ENCODE measurements around the gene OXLD1. TPM values are rescaled to one million over a fixed set of nuclear protein-coding genes. Genes with fewer than 3 reads are reported as not detected.

Gene OXLD1
- total RNA-seq, 2 experiments from 2014 or later, result 48.5 to 52.3 TPM

GRCh38 chr17:81687770-81688541, 21.6 kb upstream of the OXLD1 start:
- DNase-seq (no peak), ATAC-seq (no peak)
- no peak overlapping the region for H3K4me3 Mint-ChIP-seq
- no peaks in the 10 kb centered on the region for H3K9me3 Mint-ChIP-seq (ENCODE audit: insufficient read depth)
- peaks cover 24% of the 10 kb centered on the region for H3K4me1 Mint-ChIP-seq (ENCODE audit: low read depth)
- POLR2A ChIA-PET, result interaction anchor here (1.0 to 1.5 kb wide), 2 partner anchors 9 to 15 kb away, joined by 3 to 9 read pairs; partner anchors contain the start of gene MRPL12
- CTCF ChIA-PET, result no interaction called here
- H3K27ac Mint-ChIP-seq, result no peak overlapping the region
- no peaks in the 10 kb centered on the region for H3K27me3 Mint-ChIP-seq (ENCODE audit: low read depth)
- peaks cover 62% of the 10 kb centered on the region for H3K36me3 Mint-ChIP-seq (ENCODE audit: low read depth)

DNA sequence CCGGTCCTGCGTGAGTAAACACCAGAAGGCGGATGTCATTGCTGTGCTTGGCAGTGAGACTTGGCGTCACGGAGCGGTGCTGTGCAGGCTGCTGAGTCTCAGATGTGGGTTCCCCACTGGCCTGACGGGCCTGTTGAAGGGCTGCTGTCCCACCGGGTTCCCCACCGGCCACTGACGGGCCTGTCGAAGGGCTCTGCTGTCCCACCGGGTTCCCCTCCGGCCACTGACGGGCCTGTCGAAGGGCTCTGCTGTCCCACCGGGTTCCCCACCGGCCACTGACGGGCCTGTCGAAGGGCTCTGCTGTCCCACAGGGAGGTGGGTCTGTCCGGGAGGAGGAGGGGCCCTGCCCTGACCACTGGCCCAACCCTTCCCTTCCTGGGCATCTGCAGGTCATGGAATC, 20.2 kb upstream of the OXLD1 start:
- no peak overlapping the region for H3K4me3 Mint-ChIP-seq
- POLR2A ChIA-PET, result interaction anchor here (1.4 to 4.7 kb wide), 2 partner anchors 17 to 20 kb away, joined by 4 to 50 read pairs; partner anchors contain the start of genes CCDC137, MRPL12 and OXLD1
- H3K9me3 Mint-ChIP-seq (ENCODE audit: insufficient read depth), result no peaks in the 10 kb centered on the region
- H3K27ac Mint-ChIP-seq, result no peak overlapping the region
- peaks cover 34% of the 10 kb centered on the region for H3K4me1 Mint-ChIP-seq (ENCODE audit: low read depth)
- no peak for ATAC-seq
- no peaks in the 10 kb centered on the region for H3K27me3 Mint-ChIP-seq (ENCODE audit: low read depth)
- no peak for DNase-seq
- CTCF ChIA-PET, result no interaction called here
- H3K36me3 Mint-ChIP-seq (ENCODE audit: low read depth), result peaks cover 55% of the 10 kb centered on the region

DNA sequence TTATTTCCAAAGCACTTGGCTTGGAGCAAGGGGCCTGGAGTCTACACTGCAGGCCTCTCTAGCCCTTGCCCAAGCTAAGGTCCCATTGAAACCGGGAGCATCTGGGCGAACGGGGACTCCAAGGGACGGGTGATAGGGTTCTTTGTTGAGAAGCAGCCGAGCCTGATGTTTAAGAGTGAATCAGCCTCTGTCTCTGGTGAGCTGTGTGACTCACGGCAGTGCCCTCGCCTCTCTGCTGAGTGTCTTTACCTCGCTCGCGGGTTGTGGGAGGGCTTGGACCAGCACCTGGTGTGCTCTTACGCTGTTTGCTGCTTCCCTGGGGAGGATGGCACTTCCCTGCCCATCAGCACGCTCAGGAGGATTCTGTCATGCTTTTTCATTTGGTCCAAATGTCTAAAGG, 18.7 kb upstream of the OXLD1 start:
- no peak for ATAC-seq
- Mint-ChIP-seq H3K4me3 (peak overlapping the region; percentile 88), H3K27me3 (ENCODE audit: low read depth) (no peaks in the 10 kb centered on the region), H3K36me3 (ENCODE audit: low read depth) (peaks cover 53% of the 10 kb centered on the region), H3K9me3 (ENCODE audit: insufficient read depth) (no peaks in the 10 kb centered on the region), H3K27ac (peak overlapping the region; percentile 77), H3K4me1 (ENCODE audit: low read depth) (peaks cover 37% of the 10 kb centered on the region)
- ChIA-PET CTCF (interaction anchor here (2.2 kb wide), 1 partner anchor 18 kb away, joined by 12 read pairs; the partner anchor contains the start of gene MRPL12), POLR2A (interaction anchor here (0.6 to 4.7 kb wide), 3 partner anchors 18 to 360 kb away, joined by 8 to 50 read pairs (median 18); partner anchors contain the start of genes CCDC137, MRPL12 and OXLD1)
- DNase-seq, result peak; percentile 42

DNA sequence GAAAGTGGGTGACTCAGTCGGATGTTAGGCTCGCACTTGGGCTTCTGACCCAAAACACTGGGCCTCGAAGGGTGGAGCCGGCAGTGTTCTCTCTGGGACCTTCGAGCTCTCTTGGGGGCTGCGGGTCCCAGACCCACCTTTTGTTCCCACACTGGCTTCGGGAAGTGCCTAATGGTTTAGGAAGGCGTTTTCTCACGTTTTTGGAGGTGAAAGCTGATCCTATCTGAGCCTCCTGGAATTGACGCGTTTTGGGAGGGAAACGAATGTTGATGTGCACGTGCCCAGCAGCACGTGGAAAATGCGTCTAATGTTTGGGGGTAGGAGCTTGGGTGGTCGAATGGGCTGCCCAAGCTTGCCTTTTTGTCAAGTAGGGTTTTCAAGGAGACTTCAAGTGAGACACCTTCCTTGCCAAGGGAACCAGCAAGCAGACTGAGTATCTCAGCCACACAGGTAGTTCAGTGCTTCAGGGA, 18.1 kb upstream of the OXLD1 start:
- ChIA-PET CTCF (interaction anchor here (1.3 to 2.2 kb wide), 3 partner anchors 9 to 78 kb away, joined by 3 to 12 read pairs (median 3); partner anchors contain the start of gene MRPL12), POLR2A (interaction anchor here (1.2 to 4.7 kb wide), 4 partner anchors 9 to 27 kb away, joined by 4 to 50 read pairs (median 11); partner anchors contain the start of genes CCDC137, MRPL12 and OXLD1)
- H3K27ac Mint-ChIP-seq, result peak overlapping the region; percentile 77
- DNase-seq (peak; percentile 33), ATAC-seq (no peak)
- peak overlapping the region; percentile 88 for H3K4me3 Mint-ChIP-seq
- no peaks in the 10 kb centered on the region for H3K27me3 Mint-ChIP-seq (ENCODE audit: low read depth)
- H3K36me3 Mint-ChIP-seq (ENCODE audit: low read depth), result peaks cover 47% of the 10 kb centered on the region
- H3K9me3 Mint-ChIP-seq (ENCODE audit: insufficient read depth), result no peaks in the 10 kb centered on the region
- peaks cover 34% of the 10 kb centered on the region for H3K4me1 Mint-ChIP-seq (ENCODE audit: low read depth)

GRCh38 chr17:81683584-81684441, 17.4 kb upstream of the OXLD1 start, which contains the start of the genes ARL16 and HGS:
Gene ARL16 (minus strand): TSS chr17:81683797. CDS start chr17:81683753, 44 bp downstream.
Gene HGS (plus strand): TSS chr17:81684011. CDS start chr17:81684067, 56 bp downstream.
- Mint-ChIP-seq H3K27me3 (ENCODE audit: low read depth) (no peaks in the 10 kb centered on the region), H3K9me3 (ENCODE audit: insufficient read depth) (no peaks in the 10 kb centered on the region), H3K27ac (peak within 1 kb of the TSS; percentile 90), H3K4me3 (peak within 1 kb of the TSS; percentile 88), H3K4me1 (ENCODE audit: low read depth) (peaks cover 34% of the 10 kb centered on the region), H3K36me3 (ENCODE audit: low read depth) (peaks cover 41% of the 10 kb centered on the region)
- DNase-seq, result peak; percentile 98
- ChIA-PET CTCF (interaction anchor here (0.8 to 2.2 kb wide), 6 partner anchors 10 to 171 kb away, joined by 3 to 12 read pairs (median 3); partner anchors contain the start of gene MRPL12), POLR2A (interaction anchor here (0.6 to 4.7 kb wide), 10 partner anchors 10 to 141 kb away, joined by 3 to 50 read pairs (median 4); partner anchors contain the start of genes CCDC137, MRPL12 and OXLD1)
- ATAC-seq, result peak; percentile 99

DNA sequence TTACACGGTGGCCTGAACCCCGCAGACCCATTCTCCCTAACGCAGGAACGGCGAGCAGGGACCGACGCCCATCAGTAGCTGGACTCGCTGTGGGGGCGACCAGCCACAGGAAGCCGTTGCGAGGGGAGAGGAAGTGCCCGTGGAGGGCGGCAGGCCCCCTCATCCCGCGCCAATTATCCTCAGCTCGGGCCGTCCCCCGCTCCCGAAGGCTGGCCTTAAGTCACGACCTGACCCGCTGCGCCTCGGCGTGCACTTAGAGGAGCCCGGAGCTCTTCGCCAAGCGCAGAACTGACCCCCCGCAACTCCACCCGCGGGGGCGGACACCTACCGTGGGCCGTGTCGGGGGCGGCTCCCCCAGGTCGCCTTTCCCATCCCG, 16.8 kb upstream of the OXLD1 start:
- no peak for DNase-seq
- peak overlapping the region; percentile 83 for H3K27ac Mint-ChIP-seq
- CTCF ChIA-PET, result interaction anchor here (0.8 to 2.2 kb wide), 6 partner anchors 11 to 171 kb away, joined by 3 to 12 read pairs (median 3); partner anchors contain the start of gene MRPL12

GRCh38 chr17:81682565-81683207, 16.3 kb upstream of the OXLD1 start:
- H3K27ac Mint-ChIP-seq, result peak overlapping the region; percentile 83
- ChIA-PET CTCF (interaction anchor here (1.0 kb wide), 1 partner anchor 12 kb away, joined by 3 read pairs; no protein-coding TSS in a partner anchor), POLR2A (interaction anchor here (0.6 to 4.7 kb wide), 7 partner anchors 9 to 24 kb away, joined by 3 to 50 read pairs (median 4); partner anchors contain the start of genes CCDC137, MRPL12 and OXLD1)
- no peak for ATAC-seq
- peak overlapping the region; percentile 88 for H3K4me3 Mint-ChIP-seq
- no peak for DNase-seq
- peaks cover 35% of the 10 kb centered on the region for H3K36me3 Mint-ChIP-seq (ENCODE audit: low read depth)
- H3K4me1 Mint-ChIP-seq (ENCODE audit: low read depth), result peaks cover 34% of the 10 kb centered on the region
- no peaks in the 10 kb centered on the region for H3K27me3 Mint-ChIP-seq (ENCODE audit: low read depth)
- H3K9me3 Mint-ChIP-seq (ENCODE audit: insufficient read depth), result no peaks in the 10 kb centered on the region

More for the DNA sequence above, 16.8 kb upstream of the OXLD1 start:
- Mint-ChIP-seq H3K4me1 (ENCODE audit: low read depth) (peaks cover 34% of the 10 kb centered on the region), H3K9me3 (ENCODE audit: insufficient read depth) (no peaks in the 10 kb centered on the region), H3K36me3 (ENCODE audit: low read depth) (peaks cover 35% of the 10 kb centered on the region), H3K4me3 (peak overlapping the region; percentile 88), H3K27me3 (ENCODE audit: low read depth) (no peaks in the 10 kb centered on the region)
- POLR2A ChIA-PET, result interaction anchor here (0.6 to 4.7 kb wide), 9 partner anchors 9 to 140 kb away, joined by 3 to 50 read pairs (median 4); partner anchors contain the start of genes CCDC137, MRPL12 and OXLD1
- ATAC-seq, result no peak

DNA sequence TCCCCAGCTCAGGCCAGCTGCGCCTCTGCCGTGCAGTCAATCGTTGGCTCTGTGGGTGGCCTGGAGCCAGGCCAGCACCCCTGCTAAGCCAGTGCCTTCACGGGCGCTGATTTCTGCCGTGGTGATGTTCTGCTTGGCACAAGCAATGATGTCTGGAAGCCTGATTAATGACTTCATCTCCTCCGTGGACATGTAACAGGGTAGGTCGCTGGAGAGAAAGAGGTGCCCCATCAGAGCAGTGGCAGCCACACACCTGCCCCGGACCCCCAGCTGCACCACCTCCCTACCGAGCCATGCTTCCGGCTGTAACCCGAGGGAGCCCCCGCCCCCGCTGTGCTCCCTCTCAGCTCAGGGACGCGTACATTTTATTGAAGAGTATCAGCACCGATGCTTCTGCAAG, 15.3 kb upstream of the OXLD1 start:
- Mint-ChIP-seq H3K36me3 (ENCODE audit: low read depth) (peaks cover 26% of the 10 kb centered on the region), H3K4me1 (ENCODE audit: low read depth) (peaks cover 34% of the 10 kb centered on the region), H3K9me3 (ENCODE audit: insufficient read depth) (no peaks in the 10 kb centered on the region), H3K27ac (no peak overlapping the region), H3K4me3 (no peak overlapping the region), H3K27me3 (ENCODE audit: low read depth) (no peaks in the 10 kb centered on the region)
- CTCF ChIA-PET, result no interaction called here
- ATAC-seq, result no peak
- no peak for DNase-seq
- POLR2A ChIA-PET, result interaction anchor here (4.7 kb wide), 1 partner anchor 22 kb away, joined by 50 read pairs; the partner anchor contains the start of gene MRPL12

DNA sequence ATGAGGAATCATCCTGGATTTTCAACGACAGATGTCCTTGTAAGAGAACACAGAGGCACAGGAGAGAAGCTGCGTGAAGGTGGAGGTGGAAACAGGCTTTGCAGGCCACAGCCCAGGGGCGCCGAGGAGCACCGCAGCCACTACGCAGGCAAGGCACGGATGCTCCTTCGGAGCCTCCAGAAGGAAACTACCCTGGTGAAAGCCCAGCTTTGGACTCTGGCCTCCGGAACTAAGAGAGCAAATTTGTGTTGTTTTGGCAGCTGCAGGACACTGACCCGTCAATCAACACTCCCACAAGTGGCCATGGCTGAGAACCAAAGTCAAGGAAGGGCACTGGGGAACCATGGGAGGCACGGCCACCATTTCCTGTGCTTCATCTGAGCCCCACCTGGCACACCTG, 13.7 kb upstream of the OXLD1 start:
- ATAC-seq, result no peak
- POLR2A ChIA-PET, result interaction anchor here (1.0 kb wide), 1 partner anchor 22 kb away, joined by 3 read pairs; no protein-coding TSS in a partner anchor
- DNase-seq, result no peak
- no peak overlapping the region for H3K4me3 Mint-ChIP-seq
- H3K36me3 Mint-ChIP-seq (ENCODE audit: low read depth), result peaks cover 14% of the 10 kb centered on the region
- no peaks in the 10 kb centered on the region for H3K27me3 Mint-ChIP-seq (ENCODE audit: low read depth)
- H3K4me1 Mint-ChIP-seq (ENCODE audit: low read depth), result peaks cover 26% of the 10 kb centered on the region
- no peak overlapping the region for H3K27ac Mint-ChIP-seq
- CTCF ChIA-PET, result no interaction called here
- H3K9me3 Mint-ChIP-seq (ENCODE audit: insufficient read depth), result no peaks in the 10 kb centered on the region

- H3K27me3 Mint-ChIP-seq (ENCODE audit: low read depth), result no peaks in the 10 kb centered on the region
- POLR2A ChIA-PET, result interaction anchor here (1.0 kb wide), 1 partner anchor 26 kb away, joined by 4 read pairs; the partner anchor contains the start of gene MRPL12
- H3K4me1 Mint-ChIP-seq (ENCODE audit: low read depth), result peaks cover 10% of the 10 kb centered on the region
- H3K36me3 Mint-ChIP-seq (ENCODE audit: low read depth), result peaks cover 25% of the 10 kb centered on the region
- no peaks in the 10 kb centered on the region for H3K9me3 Mint-ChIP-seq (ENCODE audit: insufficient read depth)
- ATAC-seq (no peak), DNase-seq (no peak)
- no peak overlapping the region for H3K4me3 Mint-ChIP-seq
- CTCF ChIA-PET, result no interaction called here
- H3K27ac Mint-ChIP-seq, result no peak overlapping the region
Measured at GRCh38 chr17:81676906-81677305, 10.5 kb upstream of the OXLD1 start.
